Natural killer cell (primary cell): ENCODE results near the gene ISG20. TPM values are rescaled to one million over a fixed set of nuclear protein-coding genes. Genes with fewer than 3 reads are reported as not detected.
A peak's percentile ranks its signal among the peaks of the same experiment; 100 is the strongest.

Source experiments
- ATAC-seq, 3 donors: fragments of 150-1000 bp in 2 of 3; fragments of 200-7000 bp in 1 of 3; cut with Tn5 transposase; 1 replicate in 1 of 3; 2 replicates in 2 of 3; pipeline ENCODE4 v1.10.0; 2021; ENCODE audit warnings: mild to moderate bottlenecking in 2 of 3, moderate library complexity in 2 of 3
- DNase-seq, 2 donors: peaks; one replicate each; pipeline versions ENCODE4 v3.0.0 to v3.0.0-alpha.2; 2013 to 2021; ENCODE audit warnings: mixed read lengths in 1 of 2
- H3K27ac ChIP-seq: one replicate; pipeline ENCODE4 v1.5.1; 2013; ENCODE audit warnings: mild to moderate bottlenecking, low read length
- H3K27me3 ChIP-seq: one replicate; pipeline ENCODE4 v1.6.1; 2013; ENCODE audit warnings: low read length; ENCODE audit not compliant: control insufficient read depth, insufficient read depth
- H3K36me3 ChIP-seq: one replicate; pipeline ENCODE4 v1.6.1; 2013; ENCODE audit warnings: low read length; ENCODE audit not compliant: control insufficient read depth, insufficient read depth
- H3K4me1 ChIP-seq: one replicate; pipeline ENCODE4 v1.6.1; 2013; ENCODE audit warnings: low read length; ENCODE audit not compliant: control insufficient read depth, insufficient read depth
- H3K4me3 ChIP-seq: one replicate; pipeline ENCODE4 v1.5.1; 2013; ENCODE audit warnings: low read length
- H3K9me3 ChIP-seq: one replicate; pipeline ENCODE4 v1.6.1; 2013; ENCODE audit warnings: low read length; ENCODE audit not compliant: control insufficient read depth, insufficient read depth
- H3K27ac Mint-ChIP-seq, 2 donors: one replicate each; pipeline ENCODE4 v1.8.0; 2022; ENCODE audit warnings: mild to moderate bottlenecking in 2 of 2, mixed read lengths in 2 of 2, moderate library complexity in 1 of 2
- H3K27me3 Mint-ChIP-seq, 2 donors: one replicate each; pipeline ENCODE4 v1.8.0; 2022; ENCODE audit warnings: low read depth in 2 of 2, mixed read lengths in 2 of 2
- H3K36me3 Mint-ChIP-seq: one replicate; pipeline ENCODE4 v1.8.0; 2022; ENCODE audit warnings: mixed read lengths
- H3K4me1 Mint-ChIP-seq, 2 donors: one replicate each; pipeline ENCODE4 v1.8.0; 2022; ENCODE audit warnings: mixed read lengths in 2 of 2
- H3K4me3 Mint-ChIP-seq: one replicate; pipeline ENCODE4 v1.8.0; 2022; ENCODE audit warnings: mild to moderate bottlenecking, moderate library complexity, mixed read lengths
- H3K9me3 Mint-ChIP-seq, 2 donors: one replicate each; pipeline ENCODE4 v1.8.0; 2022; ENCODE audit warnings: mixed read lengths in 2 of 2
- WGBS: methylation state at CpG from one replicate; pipeline ENCODE4 v1.1.7; 2013; ENCODE audit warnings: missing lambda C conversion rate; ENCODE audit not compliant: insufficient coverage; 5-methylcytosine and 5-hydroxymethylcytosine counted together
- intact Hi-C: fragments of 100-400 bp; cut with micrococcal nuclease; formaldehyde crosslinking; loops from one replicate; pipeline ENCODE4 v1.14.2; 2022
- total RNA-seq, 4 donors: library from RNA; stranded (reverse); fragments of 120-200 nt in 1 of 4; gene quantifications; one replicate each; pipeline versions ENCODE4 v1.2.3 to v1.2.4, GENCODE V29; 2013 to 2022
- TF ChIP-seq, protein P1 (sequence below): fragments of 200-600 bp; IDR thresholded peaks from one replicate; pipeline ENCODE4 v1.8.0; 2022; ENCODE audit warnings: antibody characterized with exemption

ISG20 gene
- total RNA-seq, 3 donors from 2014 or later (not counting 1 experiment from before 2014, with no cell fraction given): 80.6 to 137 (median 116) TPM

DNA sequence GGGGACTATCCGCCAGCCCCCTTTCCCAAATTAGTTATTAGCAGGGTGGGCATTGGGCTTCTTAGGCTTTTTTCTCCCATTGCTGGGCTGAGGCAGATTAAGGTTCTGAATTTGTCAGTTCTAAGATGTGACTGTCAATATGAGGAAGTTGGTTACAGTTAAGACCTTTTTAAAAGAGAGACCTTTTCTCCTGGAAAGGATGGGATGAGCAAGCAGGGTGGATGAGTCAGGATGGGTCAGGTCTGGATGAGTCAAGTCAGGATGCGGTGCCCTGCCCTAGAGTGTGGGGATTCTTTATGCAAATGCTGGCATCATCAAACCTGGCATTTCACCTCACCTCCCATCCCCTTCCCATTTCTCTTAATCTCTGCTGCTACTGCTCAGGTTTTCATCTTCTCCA, 15.8 kb upstream of the ISG20 start:
- WGBS: no CpG with 5 or more reads among the region's 2 CpGs
- Mint-ChIP-seq H3K27me3 (peaks cover 8 to 19% of the 10 kb centered on the region in 2 donors), H3K36me3 (no peaks in the 10 kb centered on the region), H3K4me3 (peak overlapping the region; percentile 92), H3K4me1 (peaks cover 41 to 53% of the 10 kb centered on the region in 2 donors), H3K27ac (peak overlapping the region; percentile 78 to 89), H3K9me3 (no peaks in the 10 kb centered on the region)
- Histone ChIP-seq H3K4me1 (peaks cover 63% of the 10 kb centered on the region), H3K4me3 (no peak overlapping the region), H3K9me3 (no peaks in the 10 kb centered on the region), H3K27ac (peak overlapping the region; percentile 70), H3K36me3 (peaks cover 12% of the 10 kb centered on the region), H3K27me3 (no peaks in the 10 kb centered on the region)
- TF ChIP-seq, protein P1, sequence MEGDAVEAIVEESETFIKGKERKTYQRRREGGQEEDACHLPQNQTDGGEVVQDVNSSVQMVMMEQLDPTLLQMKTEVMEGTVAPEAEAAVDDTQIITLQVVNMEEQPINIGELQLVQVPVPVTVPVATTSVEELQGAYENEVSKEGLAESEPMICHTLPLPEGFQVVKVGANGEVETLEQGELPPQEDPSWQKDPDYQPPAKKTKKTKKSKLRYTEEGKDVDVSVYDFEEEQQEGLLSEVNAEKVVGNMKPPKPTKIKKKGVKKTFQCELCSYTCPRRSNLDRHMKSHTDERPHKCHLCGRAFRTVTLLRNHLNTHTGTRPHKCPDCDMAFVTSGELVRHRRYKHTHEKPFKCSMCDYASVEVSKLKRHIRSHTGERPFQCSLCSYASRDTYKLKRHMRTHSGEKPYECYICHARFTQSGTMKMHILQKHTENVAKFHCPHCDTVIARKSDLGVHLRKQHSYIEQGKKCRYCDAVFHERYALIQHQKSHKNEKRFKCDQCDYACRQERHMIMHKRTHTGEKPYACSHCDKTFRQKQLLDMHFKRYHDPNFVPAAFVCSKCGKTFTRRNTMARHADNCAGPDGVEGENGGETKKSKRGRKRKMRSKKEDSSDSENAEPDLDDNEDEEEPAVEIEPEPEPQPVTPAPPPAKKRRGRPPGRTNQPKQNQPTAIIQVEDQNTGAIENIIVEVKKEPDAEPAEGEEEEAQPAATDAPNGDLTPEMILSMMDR: no peak
- ATAC-seq (no peak), DNase-seq (peak in 1 of 2 donors; percentile 30)
- intact Hi-C loops: loop anchor here (5.0 kb wide), 2 partner anchors 284 to 394 kb away; no protein-coding TSS in a partner anchor

DNA sequence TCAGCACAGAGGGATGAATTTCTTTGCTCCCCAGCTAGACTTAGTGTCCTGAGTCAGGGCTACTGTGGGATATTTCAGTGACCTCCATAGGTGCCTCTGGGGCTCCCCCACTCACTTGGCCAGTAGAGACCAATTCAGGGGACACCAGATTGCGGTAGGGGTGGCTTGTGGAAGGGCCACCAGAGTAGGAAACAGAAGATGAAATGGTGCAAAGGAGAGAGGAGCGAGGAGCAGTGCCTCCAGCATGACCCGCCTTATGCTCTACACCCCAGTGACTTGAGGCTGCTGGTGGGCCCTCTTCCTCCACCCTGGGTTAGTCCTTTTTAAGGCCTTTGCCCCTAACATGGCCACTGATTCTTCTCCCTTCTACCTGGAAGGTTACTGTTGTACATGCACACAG, 15.2 kb upstream of the ISG20 start:
- Mint-ChIP-seq H3K27ac (peak overlapping the region; percentile 70 to 89), H3K9me3 (no peaks in the 10 kb centered on the region), H3K4me1 (peaks cover 42 to 59% of the 10 kb centered on the region in 2 donors), H3K4me3 (peak overlapping the region; percentile 55), H3K27me3 (peaks cover 6 to 13% of the 10 kb centered on the region in 2 donors), H3K36me3 (no peaks in the 10 kb centered on the region)
- H3K9me3 ChIP-seq: no peaks in the 10 kb centered on the region
- TF ChIP-seq, protein P1: no peak
- peak overlapping the region; percentile 70 for H3K27ac ChIP-seq
- 94% methylated on average over 3 of the region's 3 CpGs for WGBS
- peaks cover 68% of the 10 kb centered on the region for H3K4me1 ChIP-seq
- H3K4me3 ChIP-seq: no peak overlapping the region
- peaks cover 18% of the 10 kb centered on the region for H3K36me3 ChIP-seq
- ATAC-seq (no peak), DNase-seq (no peak)
- intact Hi-C loops: loop anchor here (1.0 to 5.0 kb wide), 4 partner anchors 15 to 394 kb away; no protein-coding TSS in a partner anchor
- H3K27me3 ChIP-seq: no peaks in the 10 kb centered on the region

DNA sequence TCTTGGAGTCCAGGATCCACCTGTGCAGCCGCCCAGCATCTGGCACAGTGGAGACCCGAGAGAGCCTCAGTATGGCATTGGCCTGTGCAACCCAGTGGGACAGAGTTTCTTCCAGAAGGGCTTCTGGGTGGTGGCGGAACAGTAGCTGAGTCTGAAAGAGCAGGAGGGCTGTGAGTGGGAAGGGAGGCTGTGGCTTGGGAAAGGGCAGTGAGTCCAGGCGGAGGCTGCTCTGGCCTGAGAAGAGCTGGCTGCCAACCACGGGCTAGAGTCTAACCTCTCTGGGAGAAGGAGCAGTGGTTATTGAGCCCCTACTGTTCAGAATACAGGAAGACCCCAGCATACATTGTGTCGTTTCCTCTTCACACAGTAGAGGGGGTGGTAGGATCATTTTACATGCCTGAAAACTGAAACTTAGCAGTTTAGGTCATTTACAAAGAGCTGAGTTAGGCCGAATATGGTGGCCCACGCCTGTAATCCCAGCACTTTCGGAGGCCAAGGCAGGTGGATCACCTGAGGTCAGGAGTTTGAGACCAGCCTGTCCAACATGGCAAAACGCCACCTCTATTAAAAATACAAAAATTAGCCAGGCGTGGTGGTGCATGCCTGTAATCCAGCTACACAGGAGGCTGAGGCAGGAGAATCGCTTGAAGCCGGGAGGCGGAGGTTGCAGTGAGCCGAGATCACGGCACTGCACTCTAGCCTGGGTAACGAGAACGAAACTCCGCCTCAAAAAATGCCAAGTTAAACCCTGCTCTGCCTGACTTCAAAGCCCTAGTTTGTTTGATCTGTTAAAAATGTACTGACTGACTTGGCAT, 14.5 kb upstream of the ISG20 start:
- 60% methylated on average over 19 of the region's 19 CpGs for WGBS
- peak overlapping the region; percentile 45 for H3K27ac ChIP-seq
- H3K27ac Mint-ChIP-seq: peak overlapping the region; percentile 70 to 89
- H3K36me3 ChIP-seq: peaks cover 23% of the 10 kb centered on the region
- intact Hi-C loops: loop anchor here (1.0 to 5.0 kb wide), 4 partner anchors 14 to 393 kb away; no protein-coding TSS in a partner anchor
- H3K27me3 Mint-ChIP-seq: peaks cover 6 to 8% of the 10 kb centered on the region in 2 donors
- no peak overlapping the region for H3K4me3 ChIP-seq
- H3K4me1 Mint-ChIP-seq: peaks cover 43 to 62% of the 10 kb centered on the region in 2 donors
- H3K9me3 Mint-ChIP-seq: no peaks in the 10 kb centered on the region
- H3K9me3 ChIP-seq: no peaks in the 10 kb centered on the region
- TF ChIP-seq, protein P1: peak; percentile 70
- H3K27me3 ChIP-seq: no peaks in the 10 kb centered on the region
- H3K4me1 ChIP-seq: peaks cover 76% of the 10 kb centered on the region
- H3K4me3 Mint-ChIP-seq: peak overlapping the region; percentile 55
- DNase-seq (peak in 1 of 2 donors; percentile 84), ATAC-seq (peak; percentile 55 to 70 (median 61))
- H3K36me3 Mint-ChIP-seq: no peaks in the 10 kb centered on the region
